H1 (cell line): ENCODE results near the gene FAAH. TPM values are rescaled to one million over a fixed set of nuclear protein-coding genes. Genes with fewer than 3 reads are reported as not detected.
A peak's percentile ranks its signal among the peaks of the same experiment; 100 is the strongest.

Experiments
- CTCF ChIA-PET: fragments of 300-600 bp; sonication (Branson Sonifier 250); formaldehyde crosslinking; loops from one replicate; lab custom pipeline; 2021; ENCODE audit not compliant: partially characterized antibody; lab: Charles Lee
- POLR2A ChIA-PET: fragments of 300-600 bp; sonication (Branson Sonifier 250); formaldehyde crosslinking; loops from one replicate; lab custom pipeline; 2021; ENCODE audit warnings: inconsistent platforms; ENCODE audit not compliant: partially characterized antibody; lab: Charles Lee
- DNase-seq, 2 experiments: peaks; one replicate each; pipeline versions ENCODE4 v3.0.0 to v3.0.0-alpha.2; 2010 to 2022; ENCODE audit warnings: low spot score in 2 of 2, low read depth in 1 of 2, mixed read lengths in 1 of 2
- FAIRE-seq: peaks from 2 replicates; lab custom pipeline; 2011; peaks lifted over from hg19 to GRCh38; lab: Jason Lieb, UNC
- H2AFZ ChIP-seq: 2 replicates; pipeline ENCODE4 v1.8.1; 2012; ENCODE audit warnings: low read length, inconsistent platforms
- H2AK5ac ChIP-seq: 2 replicates; pipeline ENCODE4 v1.6.1; 2013; ENCODE audit warnings: low read depth, low read length
- H2BK120ac ChIP-seq: replicated peaks from 2 replicates; pipeline ENCODE3; 2013; ENCODE audit warnings: low read depth, low read length, inconsistent platforms
- H2BK12ac ChIP-seq: 2 replicates; pipeline ENCODE4 v1.6.1; 2013; ENCODE audit warnings: low read depth, low read length
- H2BK15ac ChIP-seq: 2 replicates; pipeline ENCODE4 v1.6.1; 2013; ENCODE audit warnings: low read length
- H2BK20ac ChIP-seq: 2 replicates; pipeline ENCODE4 v1.6.1; 2013; ENCODE audit warnings: low read length
- H2BK5ac ChIP-seq: 2 replicates; pipeline ENCODE4 v1.6.1; 2013; ENCODE audit warnings: low read depth, low read length
- H3K14ac ChIP-seq: 2 replicates; pipeline ENCODE4 v1.6.1; 2013; ENCODE audit warnings: inconsistent platforms; ENCODE audit not compliant: insufficient read length
- H3K18ac ChIP-seq: 2 replicates; pipeline ENCODE4 v1.6.1; 2013; ENCODE audit warnings: low read length; ENCODE audit errors: extremely low read depth
- H3K23ac ChIP-seq: 2 replicates; pipeline ENCODE4 v1.6.1; 2013; ENCODE audit warnings: inconsistent platforms; ENCODE audit not compliant: insufficient read length
- H3K23me2 ChIP-seq: 2 replicates; pipeline ENCODE4 v1.6.1; 2013; ENCODE audit warnings: low read depth, low read length
- H3K27ac ChIP-seq: 2 replicates; pipeline ENCODE4 v1.6.1; 2011; ENCODE audit warnings: low read depth, low read length, inconsistent platforms
- H3K27me3 ChIP-seq, 4 experiments: replicated peaks in 1 of 4; 1 replicate in 1 of 4; 2 replicates in 3 of 4; pipeline versions ENCODE4 v1.6.1 to v1.8.1; 2011 to 2013; ENCODE audit warnings: low read length in 3 of 4, mild to moderate bottlenecking in 3 of 4, inconsistent platforms in 2 of 4, mixed read lengths in 2 of 4, moderate library complexity in 1 of 4; ENCODE audit not compliant: control insufficient read depth in 3 of 4, insufficient read depth in 3 of 4; ENCODE audit errors: extremely low read depth in 1 of 4
- H3K36me3 ChIP-seq, 4 experiments: 2 replicates each; pipeline versions ENCODE4 v1.6.1 to v1.8.1; 2011 to 2013; ENCODE audit warnings: mild to moderate bottlenecking in 4 of 4, low read length in 3 of 4, moderate library complexity in 2 of 4, control low read depth in 1 of 4, inconsistent platforms in 1 of 4; ENCODE audit not compliant: insufficient read depth in 4 of 4, control insufficient read depth in 2 of 4
- H3K4ac ChIP-seq: replicated peaks from 2 replicates; pipeline ENCODE3; 2013; ENCODE audit warnings: low read length, low read depth, mixed read lengths, inconsistent platforms; ENCODE audit not compliant: insufficient read length
- H3K4me1 ChIP-seq, 4 experiments: replicated peaks in 1 of 4; 1 replicate in 1 of 4; 2 replicates in 3 of 4; pipeline versions ENCODE4 v1.6.1 to v1.8.1; 2011 to 2013; ENCODE audit warnings: low read length in 3 of 4, inconsistent platforms in 2 of 4, mixed read lengths in 1 of 4; ENCODE audit not compliant: insufficient read depth in 4 of 4, control insufficient read depth in 3 of 4
- H3K4me2 ChIP-seq, 2 experiments: 2 replicates each; pipeline versions ENCODE4 v1.6.1 to v1.8.1; 2011 to 2013; ENCODE audit warnings: low read depth in 2 of 2, low read length in 2 of 2, control low read depth in 1 of 2, inconsistent platforms in 1 of 2, mild to moderate bottlenecking in 1 of 2; ENCODE audit not compliant: insufficient read depth in 1 of 2
- H3K4me3 ChIP-seq, 4 experiments: fragments of 200-600, 300-600 bp in 1 of 4; sonication (generic), shearing (Covaris generic), sonication (Bioruptor Twin) in 1 of 4; 2 replicates each; pipeline versions ENCODE4 v1.5.1 to v1.8.1; 2011 to 2016; ENCODE audit warnings: low read length in 4 of 4, low read depth in 3 of 4, control low read depth in 2 of 4, inconsistent platforms in 2 of 4, mild to moderate bottlenecking in 2 of 4, mixed read lengths in 1 of 4, moderate library complexity in 1 of 4; ENCODE audit not compliant: insufficient read depth in 2 of 4; ENCODE audit errors: extremely low read depth in 1 of 4
- H3K56ac ChIP-seq: replicated peaks from 2 replicates; pipeline ENCODE3; 2013; ENCODE audit warnings: low read depth, mild to moderate bottlenecking, mixed read lengths, low read length, inconsistent platforms; ENCODE audit not compliant: insufficient read length
- H3K79me1 ChIP-seq: 2 replicates; pipeline ENCODE4 v1.6.1; 2013; ENCODE audit warnings: low read depth, low read length, control low read depth
- H3K79me2 ChIP-seq, 2 experiments: 2 replicates each; pipeline versions ENCODE4 v1.6.1 to v1.8.1; 2012 to 2013; ENCODE audit warnings: low read length in 2 of 2, mild to moderate bottlenecking in 2 of 2, inconsistent platforms in 1 of 2; ENCODE audit not compliant: insufficient read depth in 2 of 2, control insufficient read depth in 1 of 2
- H3K9ac ChIP-seq, 4 experiments: replicated peaks in 1 of 4; 1 replicate in 1 of 4; 2 replicates in 3 of 4; pipeline versions ENCODE4 v1.6.1 to v1.8.1; 2011 to 2013; ENCODE audit warnings: low read depth in 3 of 4, low read length in 3 of 4, control low read depth in 2 of 4, mild to moderate bottlenecking in 2 of 4, moderate library complexity in 2 of 4, inconsistent platforms in 1 of 4; ENCODE audit errors: extremely low read depth in 1 of 4
- H3K9me3 ChIP-seq, 2 experiments: 2 replicates each; pipeline versions ENCODE4 v1.6.1 to v1.8.1; 2012 to 2013; ENCODE audit warnings: mild to moderate bottlenecking in 2 of 2, moderate library complexity in 2 of 2, control low read depth in 1 of 2, inconsistent platforms in 1 of 2, low read depth in 1 of 2, low read length in 1 of 2, mixed read lengths in 1 of 2; ENCODE audit not compliant: insufficient read depth in 2 of 2
- H4K20me1 ChIP-seq, 2 experiments: replicated peaks in 1 of 2; 2 replicates each; pipeline versions ENCODE3 to v1.8.1; 2011 to 2013; ENCODE audit warnings: inconsistent platforms in 2 of 2, low read length in 2 of 2, mild to moderate bottlenecking in 1 of 2; ENCODE audit not compliant: insufficient read depth in 2 of 2, control insufficient read depth in 1 of 2
- H4K5ac ChIP-seq: 2 replicates; pipeline ENCODE4 v1.6.1; 2013; ENCODE audit warnings: low read length, low read depth, mixed read lengths, inconsistent platforms; ENCODE audit not compliant: insufficient read length
- H4K8ac ChIP-seq: 2 replicates; pipeline ENCODE4 v1.8.0; 2013; ENCODE audit warnings: mild to moderate bottlenecking, moderate library complexity, low read length, inconsistent platforms; ENCODE audit not compliant: insufficient read depth; ENCODE audit errors: extremely low read depth
- H4K91ac ChIP-seq: replicated peaks from 2 replicates; pipeline ENCODE3; 2013; ENCODE audit warnings: low read length, mixed read lengths, inconsistent platforms; ENCODE audit not compliant: insufficient read length
- ASH2L ChIP-seq: fragments of 200-600, 300-600 bp; sonication (generic); IDR thresholded peaks from one replicate; pipeline ENCODE4 v1.7.1; 2017; ENCODE audit warnings: low read length
- CHD1 ChIP-seq: IDR thresholded peaks from 2 replicates; pipeline ENCODE4 v1.6.1; 2012; ENCODE audit warnings: low read depth, low read length, improper control_type of control experiment
- EP300 ChIP-seq, 2 experiments: IDR thresholded peaks; 1 replicate in 1 of 2; 2 replicates in 1 of 2; pipeline ENCODE4 v1.6.1; 2011 to 2012; ENCODE audit warnings: low read depth in 2 of 2, low read length in 2 of 2, mild to moderate bottlenecking in 2 of 2, borderline replicate concordance in 1 of 2, inconsistent platforms in 1 of 2, moderate library complexity in 1 of 2
- HDAC2 ChIP-seq, 2 experiments: fragments of 300-600 bp in 1 of 2; sonication (generic) in 1 of 2; IDR thresholded peaks; 2 replicates each; pipeline ENCODE4 v1.6.1; 2011 to 2012; ENCODE audit warnings: low read depth in 2 of 2, low read length in 2 of 2, mild to moderate bottlenecking in 2 of 2, moderate library complexity in 2 of 2, borderline replicate concordance in 1 of 2, inconsistent platforms in 1 of 2
- HDAC6 ChIP-seq: IDR thresholded peaks from one replicate; pipeline ENCODE4 v1.7.1; 2012; ENCODE audit warnings: low read depth, mild to moderate bottlenecking, inconsistent platforms, low read length, moderate library complexity
- KDM4A ChIP-seq: IDR thresholded peaks from one replicate; pipeline ENCODE4 v1.7.1; 2012; ENCODE audit warnings: low read depth, mild to moderate bottlenecking, moderate library complexity, low read length, inconsistent platforms; ENCODE audit not compliant: severe bottlenecking
- KDM5A ChIP-seq: fragments of 200-600 bp; IDR thresholded peaks from 2 replicates; pipeline ENCODE4 v1.7.1; 2012; ENCODE audit warnings: mild to moderate bottlenecking, low read length, inconsistent platforms, mixed read lengths
- POLR2AphosphoS5 ChIP-seq: IDR thresholded peaks from 2 replicates; pipeline ENCODE4 v1.6.1; 2011; ENCODE audit warnings: low read depth, low read length
- POU5F1 ChIP-seq: IDR thresholded peaks from 2 replicates; pipeline ENCODE4 v1.6.1; 2011; ENCODE audit warnings: low read depth, mild to moderate bottlenecking, low read length, moderate library complexity
- RBBP5 ChIP-seq: IDR thresholded peaks from 2 replicates; pipeline ENCODE4 v1.7.1; 2012; ENCODE audit warnings: low read depth, mild to moderate bottlenecking, inconsistent platforms, low read length, moderate library complexity, borderline replicate concordance
- WGBS, 2 experiments: shearing (Covaris generic) in 1 of 2; methylation state at CpG; one replicate each; pipeline versions ENCODE4 v1.1.6 to v1.1.7; 2013 to 2015; ENCODE audit warnings: low lambda C conversion rate in 2 of 2, mixed read lengths in 2 of 2, inconsistent platforms in 1 of 2, low coverage in 1 of 2, missing lambda C conversion rate in 1 of 2; ENCODE audit not compliant: insufficient replicate concordance in 2 of 2, insufficient coverage in 1 of 2, insufficient read length in 1 of 2; ENCODE audit errors: extremely low coverage in 1 of 2, missing lambda C conversion rate in 1 of 2; 5-methylcytosine and 5-hydroxymethylcytosine counted together
- polyA plus RNA-seq, 7 experiments: library from polyadenylated mRNA; depleted of rRNA in 3 of 7; stranded (reverse) in 5 of 7; unstranded in 2 of 7; fragments of >200 nt in 5 of 7; fragments of 200-250 nt in 2 of 7; gene quantifications; 1 replicate in 5 of 7; 2 replicates in 1 of 7; 4 replicates in 1 of 7; pipeline versions ENCODE4 v1.2.1 to v1.2.3, GENCODE V29; 2011 to 2013; ENCODE audit warnings: missing spikeins in 2 of 7, mixed read lengths in 2 of 7
- total RNA-seq: library from RNA; stranded (reverse); fragmentation: NEBNext Ultra II Directional; extraction: Animal tissue kit (Norgen Biotek cat#: 25700); gene quantifications from 2 replicates; pipeline ENCODE4 v1.2.1, GENCODE V29; 2021
- TF ChIP-seq, protein P1 (sequence below): IDR thresholded peaks from 2 replicates; pipeline ENCODE4 v1.6.1; 2012; ENCODE audit warnings: low read length, inconsistent platforms

Gene FAAH
- total and polyA plus RNA-seq, 2 of the 8 experiments (the other 6 are each of a cell fraction or from before 2014, with no cell fraction given), result 41.2 to 47.3 TPM

DNA sequence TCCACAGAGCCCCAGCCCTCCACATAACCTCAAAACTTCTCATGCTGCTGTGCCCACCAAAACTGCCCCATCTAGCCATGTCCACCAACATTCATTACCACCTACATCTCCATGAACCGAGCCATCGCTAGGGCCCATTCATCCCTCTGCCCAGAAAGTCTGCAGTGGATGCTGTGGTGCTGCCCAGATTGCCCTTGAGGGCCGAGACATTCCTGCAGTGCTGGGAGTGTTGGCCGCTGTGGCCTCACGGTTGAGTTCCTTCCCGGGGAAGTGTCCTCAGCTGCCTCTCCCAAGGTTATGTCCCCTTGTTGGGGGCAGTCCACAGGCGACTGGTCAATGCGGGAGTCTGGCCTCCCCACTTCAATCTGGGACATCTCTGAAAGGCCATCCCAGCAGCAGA, 65.2 kb downstream of the FAAH start:
- H3K79me2 ChIP-seq, result no peaks in the 10 kb centered on the region
- H2AK5ac ChIP-seq, result no peak overlapping the region
- H3K4me1 ChIP-seq, result peaks cover 0 to 8% (median 5%) of the 10 kb centered on the region in 4 experiments; a peak in 4 of 7 replicates
- no peak overlapping the region for H3K27ac ChIP-seq
- no peak overlapping the region for H2BK15ac ChIP-seq
- H2BK120ac ChIP-seq, result no peak overlapping the region
- DNase-seq (no peak), FAIRE-seq (no peak)
- no peak overlapping the region for H3K4me2 ChIP-seq
- H3K4me3 ChIP-seq, result no peak overlapping the region
- no peak overlapping the region for H3K9ac ChIP-seq
- H3K18ac ChIP-seq, result no peak overlapping the region; the same call in 1 of the 2 replicates
- no peak overlapping the region for H2BK5ac ChIP-seq
- no peaks in the 10 kb centered on the region for H3K9me3 ChIP-seq
- CTCF ChIA-PET, result interaction anchor here (0.7 to 20.4 kb wide), 14 partner anchors 8 to 89 kb away, joined by 3 to 497 read pairs (median 6); partner anchors contain the start of gene DMBX1
- WGBS, 2 experiments, result 89% methylated on average over 8 of the region's 8 CpGs; no CpG with 5 or more reads in 1 of the 2 experiments
- peaks cover 0 to 46% (median 21%) of the 10 kb centered on the region in 4 experiments; a peak in 6 of 7 replicates for H3K27me3 ChIP-seq
- peaks cover 0 to 4% of the 10 kb centered on the region in 2 experiments for H4K20me1 ChIP-seq
- no peak overlapping the region for H4K91ac ChIP-seq
- H3K36me3 ChIP-seq, result no peaks in the 10 kb centered on the region
- H3K23ac ChIP-seq, result no peak overlapping the region
- H3K79me1 ChIP-seq, result no peaks in the 10 kb centered on the region
- H3K14ac ChIP-seq, result no peak overlapping the region
- POLR2A ChIA-PET, result interaction anchor here (0.9 to 1.7 kb wide), 4 partner anchors 9 to 49 kb away, joined by 3 to 6 read pairs (median 4); no protein-coding TSS in a partner anchor
- H3K56ac ChIP-seq, result no peak overlapping the region
- no peak overlapping the region for H4K8ac ChIP-seq
- TF ChIP-seq EP300 (IDR thresholded peaks at IDR 0.05; ENCODE audit: borderline replicate concordance in 1 of 2, low read depth in 2 of 2, low read length in 2 of 2) (no peak), POLR2AphosphoS5 (no peak), ASH2L (no peak), HDAC6 (no peak), KDM4A (no peak), HDAC2 (IDR thresholded peaks at IDR 0.05; ENCODE audit: borderline replicate concordance in 1 of 2, low read depth in 2 of 2, low read length in 2 of 2) (no peak), CHD1 (no peak), POU5F1 (no peak), KDM5A (no peak), RBBP5 (no peak)
- TF ChIP-seq, protein P1, sequence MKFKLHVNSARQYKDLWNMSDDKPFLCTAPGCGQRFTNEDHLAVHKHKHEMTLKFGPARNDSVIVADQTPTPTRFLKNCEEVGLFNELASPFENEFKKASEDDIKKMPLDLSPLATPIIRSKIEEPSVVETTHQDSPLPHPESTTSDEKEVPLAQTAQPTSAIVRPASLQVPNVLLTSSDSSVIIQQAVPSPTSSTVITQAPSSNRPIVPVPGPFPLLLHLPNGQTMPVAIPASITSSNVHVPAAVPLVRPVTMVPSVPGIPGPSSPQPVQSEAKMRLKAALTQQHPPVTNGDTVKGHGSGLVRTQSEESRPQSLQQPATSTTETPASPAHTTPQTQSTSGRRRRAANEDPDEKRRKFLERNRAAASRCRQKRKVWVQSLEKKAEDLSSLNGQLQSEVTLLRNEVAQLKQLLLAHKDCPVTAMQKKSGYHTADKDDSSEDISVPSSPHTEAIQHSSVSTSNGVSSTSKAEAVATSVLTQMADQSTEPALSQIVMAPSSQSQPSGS, result no peak
- no peak overlapping the region for H3K4ac ChIP-seq
- H4K5ac ChIP-seq, result no peak overlapping the region
- H2BK20ac ChIP-seq, result no peak overlapping the region
- H3K23me2 ChIP-seq, result no peaks in the 10 kb centered on the region
- H2BK12ac ChIP-seq, result 0 out of 2 replicates have a peak overlapping the region, but pooled peaks have one; percentile 27
- H2AFZ ChIP-seq, result no peak overlapping the region
